ENCODE measurements around the gene KLHL28.
A peak's percentile ranks its signal among the peaks of the same experiment; 100 is the strongest.
"Not testable (repeated sequence)": the region's sequence is repeated elsewhere in the genome, so short reads cannot be mapped to it uniquely, and the experiment has no call there.

KLHL28 gene

DNA sequence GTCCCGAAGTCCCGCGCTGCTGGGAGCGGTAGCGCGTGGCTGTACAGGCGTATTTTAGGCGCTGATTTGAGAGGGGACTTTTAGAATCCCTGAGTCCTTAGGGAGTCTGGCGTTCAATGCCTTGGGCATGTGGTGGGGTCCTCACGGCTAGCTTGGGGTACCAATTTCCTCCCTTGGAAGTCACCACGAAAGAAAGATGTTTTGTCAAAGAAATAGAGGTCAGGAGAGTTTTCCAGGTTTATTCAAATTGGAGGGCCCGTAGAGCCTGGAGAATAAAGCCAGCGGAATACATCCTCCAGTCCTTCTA, 63.9 kb downstream of the KLHL28 start:
- peak overlapping the region; percentile 99 for H3K27ac ChIP-seq
- no peaks in the 10 kb centered on the region for H3K27me3 ChIP-seq
- no peaks in the 10 kb centered on the region for H3K9me3 ChIP-seq
- no peak for DNase-seq
- intact Hi-C loops (cut with DNase I; ENCODE audit: low total_unique reads) = loop anchor here (5.0 kb wide), 2 partner anchors 65 to 235 kb away; partner anchors contain the start of genes FKBP3, KLHL28 and TOGARAM1
- H3K4me1 ChIP-seq = peaks cover 0 to 49% (median 26%) of the 10 kb centered on the region in 4 donors
- H3K36me3 ChIP-seq = peaks cover 3 to 6% (median 4%) of the 10 kb centered on the region in 3 donors
- peak overlapping the region; percentile 76 to 77 for H3K4me3 ChIP-seq
- TF ChIP-seq, protein P1, sequence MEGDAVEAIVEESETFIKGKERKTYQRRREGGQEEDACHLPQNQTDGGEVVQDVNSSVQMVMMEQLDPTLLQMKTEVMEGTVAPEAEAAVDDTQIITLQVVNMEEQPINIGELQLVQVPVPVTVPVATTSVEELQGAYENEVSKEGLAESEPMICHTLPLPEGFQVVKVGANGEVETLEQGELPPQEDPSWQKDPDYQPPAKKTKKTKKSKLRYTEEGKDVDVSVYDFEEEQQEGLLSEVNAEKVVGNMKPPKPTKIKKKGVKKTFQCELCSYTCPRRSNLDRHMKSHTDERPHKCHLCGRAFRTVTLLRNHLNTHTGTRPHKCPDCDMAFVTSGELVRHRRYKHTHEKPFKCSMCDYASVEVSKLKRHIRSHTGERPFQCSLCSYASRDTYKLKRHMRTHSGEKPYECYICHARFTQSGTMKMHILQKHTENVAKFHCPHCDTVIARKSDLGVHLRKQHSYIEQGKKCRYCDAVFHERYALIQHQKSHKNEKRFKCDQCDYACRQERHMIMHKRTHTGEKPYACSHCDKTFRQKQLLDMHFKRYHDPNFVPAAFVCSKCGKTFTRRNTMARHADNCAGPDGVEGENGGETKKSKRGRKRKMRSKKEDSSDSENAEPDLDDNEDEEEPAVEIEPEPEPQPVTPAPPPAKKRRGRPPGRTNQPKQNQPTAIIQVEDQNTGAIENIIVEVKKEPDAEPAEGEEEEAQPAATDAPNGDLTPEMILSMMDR (IDR thresholded peaks at IDR 0.05) = no peak

DNA sequence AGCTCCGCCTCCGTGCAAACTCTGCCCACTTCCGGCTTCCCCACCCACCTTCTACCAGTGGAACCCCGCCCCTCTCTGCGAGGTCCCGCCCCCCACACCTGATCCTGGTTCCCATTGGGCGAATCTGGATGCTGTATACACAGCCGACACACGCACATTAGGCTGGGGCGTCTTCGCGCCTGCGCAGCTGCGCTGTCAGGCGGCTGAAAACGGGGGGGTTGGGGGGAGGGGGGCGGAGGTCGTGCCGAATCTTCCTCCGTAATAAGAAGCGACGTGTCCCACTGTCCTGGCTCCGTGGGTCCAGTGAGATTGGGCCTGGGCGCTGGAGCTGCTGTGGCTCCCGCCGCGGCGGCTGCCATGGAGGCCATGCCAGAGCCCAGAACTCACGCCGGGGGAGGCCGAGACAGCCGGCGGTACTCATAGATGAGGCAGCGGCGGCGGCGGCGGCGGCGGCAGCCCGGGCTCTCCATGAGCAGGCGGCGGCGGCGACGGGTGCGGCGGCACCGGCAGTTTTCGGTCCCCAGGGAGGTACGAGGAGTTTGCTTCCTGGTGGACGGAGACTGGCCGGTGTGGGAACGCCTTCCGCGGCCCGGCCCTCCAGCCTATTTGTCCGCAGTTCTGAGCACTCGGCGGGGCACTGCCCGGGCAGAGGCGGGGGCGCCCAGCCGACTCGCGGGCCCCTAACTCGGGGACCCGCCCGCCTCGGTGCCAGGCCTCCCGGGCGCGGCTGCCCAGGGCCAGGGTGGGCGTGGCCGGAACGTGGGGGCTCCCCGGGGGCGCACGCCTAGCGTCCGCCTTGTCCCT, 64.5 kb downstream of the KLHL28 start:
- no peaks in the 10 kb centered on the region for H3K9me3 ChIP-seq
- DNase-seq = peak; percentile 99
- peaks cover 3 to 6% (median 4%) of the 10 kb centered on the region in 3 donors for H3K36me3 ChIP-seq
- intact Hi-C loops (cut with DNase I; ENCODE audit: low total_unique reads) = loop anchor here (5.0 kb wide), 2 partner anchors 65 to 235 kb away; partner anchors contain the start of genes FKBP3, KLHL28 and TOGARAM1
- H3K4me1 ChIP-seq = peaks cover 0 to 45% (median 24%) of the 10 kb centered on the region in 4 donors
- H3K27ac ChIP-seq = peak overlapping the region; percentile 99
- peak overlapping the region; percentile 76 to 77 for H3K4me3 ChIP-seq
- TF ChIP-seq, protein P1 (IDR thresholded peaks at IDR 0.05) = no peak
- no peaks in the 10 kb centered on the region for H3K27me3 ChIP-seq

DNA sequence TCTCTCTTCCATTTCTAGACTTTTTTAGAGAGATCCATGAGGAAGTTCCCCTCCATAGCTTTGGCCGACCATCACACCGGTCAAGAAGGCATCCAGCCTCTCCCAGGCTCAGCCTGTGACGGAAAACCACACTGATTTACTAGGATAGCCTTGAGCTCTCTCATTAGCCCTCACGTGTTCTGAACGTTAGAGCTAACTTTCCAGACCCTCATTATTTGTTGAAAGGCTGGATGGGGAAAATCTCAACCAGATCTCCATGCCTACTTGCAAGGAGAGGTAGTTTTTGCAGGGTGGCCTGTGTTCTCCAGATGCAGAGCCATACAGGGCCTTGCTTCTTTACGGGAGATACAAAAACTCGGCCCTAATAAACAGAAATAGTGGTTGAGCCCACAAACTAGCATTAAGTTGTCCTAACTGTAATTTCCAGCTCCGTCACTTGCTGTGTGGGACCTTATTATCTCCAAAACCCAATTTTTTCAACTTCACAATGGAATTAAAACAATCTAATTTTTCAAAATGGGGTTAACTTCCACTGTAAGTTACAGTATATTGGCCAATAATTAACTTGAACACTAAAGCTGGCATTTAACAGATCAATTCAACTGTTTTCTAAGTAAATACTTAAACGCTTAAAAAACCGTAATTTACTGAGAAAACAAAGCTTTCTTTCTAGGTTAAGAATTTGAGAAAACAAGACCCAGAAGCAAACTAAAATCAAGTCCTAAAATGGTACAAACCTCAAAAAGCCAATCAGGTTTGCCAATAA, 65.3 kb downstream of the KLHL28 start:
- Histone ChIP-seq H3K27me3 (no peaks in the 10 kb centered on the region), H3K27ac (peak overlapping the region; percentile 99), H3K4me3 (peak overlapping the region; percentile 76 to 77), H3K9me3 (no peaks in the 10 kb centered on the region), H3K36me3 (peaks cover 0 to 6% (median 4%) of the 10 kb centered on the region in 3 donors), H3K4me1 (peaks cover 0 to 37% (median 16%) of the 10 kb centered on the region in 4 donors)
- DNase-seq = no peak
- intact Hi-C loops (cut with DNase I; ENCODE audit: low total_unique reads) = loop anchor here (5.0 kb wide), 2 partner anchors 66 to 236 kb away; partner anchors contain the start of genes FKBP3, KLHL28 and TOGARAM1
- TF ChIP-seq, protein P1 (IDR thresholded peaks at IDR 0.05) = no peak

DNA sequence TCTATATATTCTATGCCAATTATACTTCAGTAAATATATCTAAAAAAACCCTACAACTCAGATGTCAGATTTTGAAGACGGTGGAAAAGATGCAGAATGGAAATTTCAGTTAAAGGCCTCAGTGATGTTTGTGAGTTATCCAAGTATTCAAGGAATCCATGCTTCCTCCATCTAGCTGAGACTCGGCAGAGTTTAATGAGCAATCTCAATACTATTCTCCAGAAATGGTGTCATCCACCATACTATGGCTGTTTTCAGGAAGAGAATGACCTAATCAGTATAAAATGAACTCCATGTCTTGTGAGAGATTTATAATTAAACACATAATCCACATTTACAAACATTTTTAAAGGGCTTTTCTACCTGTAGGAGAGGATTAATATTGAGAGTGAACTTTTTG, 66.0 kb downstream of the KLHL28 start:
- Histone ChIP-seq H3K27ac (peak overlapping the region; percentile 99), H3K9me3 (no peaks in the 10 kb centered on the region), H3K4me3 (no peak overlapping the region), H3K36me3 (peaks cover 0 to 2% (median under 1%) of the 10 kb centered on the region in 3 donors), H3K27me3 (no peaks in the 10 kb centered on the region), H3K4me1 (peaks cover 0 to 30% (median 9%) of the 10 kb centered on the region in 4 donors)
- TF ChIP-seq, protein P1 (IDR thresholded peaks at IDR 0.05) = no peak
- intact Hi-C loops (cut with DNase I; ENCODE audit: low total_unique reads) = loop anchor here (5.0 kb wide), 2 partner anchors 67 to 237 kb away; partner anchors contain the start of genes FKBP3, KLHL28 and TOGARAM1
- DNase-seq = no peak

DNA sequence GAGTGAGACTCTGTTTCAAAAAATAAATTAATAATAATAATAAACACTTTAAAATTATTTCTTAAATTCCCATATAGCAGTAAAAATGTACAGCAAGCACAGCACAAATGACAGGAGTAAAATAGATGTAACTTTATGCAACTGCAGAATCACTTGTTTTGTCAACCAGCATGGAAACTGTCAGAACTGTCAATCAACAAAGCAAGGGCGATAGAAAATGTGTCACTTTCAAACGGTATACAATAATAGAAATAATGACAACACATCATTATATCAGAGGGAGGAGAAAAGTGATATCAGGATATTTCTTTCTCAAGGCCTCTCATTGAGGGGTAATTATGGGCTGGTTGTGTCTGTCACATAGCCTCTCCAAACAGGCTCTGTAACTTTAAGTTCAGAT, 68.2 kb downstream of the KLHL28 start:
- Histone ChIP-seq H3K27ac (no peak overlapping the region), H3K27me3 (no peaks in the 10 kb centered on the region), H3K36me3 (no peaks in the 10 kb centered on the region), H3K4me1 (peaks cover 0 to 11% (median 4%) of the 10 kb centered on the region in 4 donors), H3K9me3 (no peaks in the 10 kb centered on the region), H3K4me3 (no peak overlapping the region)
- TF ChIP-seq, protein P1 (IDR thresholded peaks at IDR 0.05) = no peak
- no peak for DNase-seq
- intact Hi-C loops (cut with DNase I; ENCODE audit: low total_unique reads) = no loop called here

DNA sequence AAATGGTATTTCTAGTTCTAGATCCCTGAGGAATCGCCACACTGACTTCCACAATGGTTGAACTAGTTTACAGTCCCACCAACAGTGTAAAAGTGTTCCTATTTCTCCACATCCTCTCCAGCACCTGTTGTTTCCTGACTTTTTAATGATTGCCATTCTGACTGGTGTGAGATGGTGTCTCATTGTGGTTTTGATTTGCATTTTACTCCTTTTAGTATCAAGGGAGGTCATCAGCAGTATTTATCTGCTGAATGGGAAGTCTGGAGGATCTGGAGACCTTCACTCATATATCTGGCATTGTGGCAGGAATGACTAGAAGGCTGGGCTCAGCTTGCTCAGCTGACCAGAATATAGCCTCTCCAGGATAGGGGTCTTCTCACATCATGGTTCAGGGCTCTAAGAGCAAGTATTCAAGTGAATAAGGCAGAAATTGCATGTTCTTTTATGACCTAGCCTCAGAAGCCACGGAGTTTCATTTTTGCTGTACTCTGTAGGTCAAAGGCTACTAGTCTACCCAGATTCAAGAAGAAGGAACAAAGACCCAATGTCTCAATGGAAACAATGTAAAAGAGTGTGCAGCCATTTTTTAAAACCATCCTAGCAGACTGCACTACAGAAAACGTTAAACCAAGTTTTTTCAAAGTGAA, 69.9 kb downstream of the KLHL28 start:
- intact Hi-C loops (cut with DNase I; ENCODE audit: low total_unique reads); H3K36me3 ChIP-seq; H3K4me3 ChIP-seq; H3K27ac ChIP-seq; H3K27me3 ChIP-seq; DNase-seq; H3K9me3 ChIP-seq: not testable (repeated sequence)
- peaks cover 0 to 11% (median 4%) of the 10 kb centered on the region in 4 donors for H3K4me1 ChIP-seq
